Endothelial cell of umbilical vein (primary cell): ENCODE results near the gene MYLIP. TPM values are rescaled to one million over a fixed set of nuclear protein-coding genes. Genes with fewer than 3 reads are reported as not detected.

ENCODE experiments used
- BruUV-seq: library from RNA; stranded (reverse); fragments of 400-500 nt; replicated peaks from 2 replicates; lab custom pipeline; 2021; lab: Mats Ljungman, UMichigan
- CTCF ChIA-PET: fragments of 300-600, 350-600 bp; sonication (Branson Sonifier 250); formaldehyde crosslinking; loops from one replicate; lab custom pipeline; 2021; ENCODE audit warnings: antibody characterized with exemption, inconsistent platforms; lab: Charles Lee
- POLR2A ChIA-PET: fragments of 300-600, 350-600 bp; sonication (Branson Sonifier 250); formaldehyde crosslinking; loops from one replicate; lab custom pipeline; 2021; ENCODE audit warnings: antibody characterized with exemption, inconsistent platforms; lab: Charles Lee
- DNase-seq: peaks from one replicate; pipeline ENCODE4 v3.0.0-alpha.2; 2011; ENCODE audit warnings: low read depth, low spot score
- FAIRE-seq: peaks from 2 replicates; lab custom pipeline; 2011; peaks lifted over from hg19 to GRCh38; lab: Jason Lieb, UNC
- H2AFZ ChIP-seq: 2 replicates; pipeline ENCODE4 v1.6.0; 2012; ENCODE audit warnings: low read depth, low read length, control low read depth, inconsistent platforms
- H3K27ac ChIP-seq: 2 replicates; pipeline ENCODE4 v1.5.1; 2011; ENCODE audit warnings: low read depth, mild to moderate bottlenecking, control low read depth, low read length, moderate library complexity; ENCODE audit not compliant: insufficient read depth
- H3K27me3 ChIP-seq, 2 experiments: 2 replicates each; pipeline versions ENCODE4 v1.6.0 to v1.6.1; 2011; ENCODE audit warnings: low read length in 2 of 2, mixed read lengths in 1 of 2; ENCODE audit not compliant: control insufficient read depth in 2 of 2, insufficient read depth in 2 of 2
- H3K36me3 ChIP-seq, 2 experiments: 2 replicates in 1 of 2; 3 replicates in 1 of 2; pipeline ENCODE4 v1.5.1; 2011; ENCODE audit warnings: low read length in 2 of 2, mild to moderate bottlenecking in 1 of 2, moderate library complexity in 1 of 2; ENCODE audit not compliant: control insufficient read depth in 2 of 2, insufficient read depth in 2 of 2; ENCODE audit errors: extremely low read depth in 1 of 2
- H3K4me1 ChIP-seq: 3 replicates; pipeline ENCODE4 v1.5.1; 2011; ENCODE audit warnings: mild to moderate bottlenecking, low read length; ENCODE audit not compliant: control insufficient read depth, insufficient read depth; ENCODE audit errors: extremely low read depth
- H3K4me2 ChIP-seq: 2 replicates; pipeline ENCODE4 v1.6.1; 2011; ENCODE audit warnings: low read length, control low read depth, mixed read lengths; ENCODE audit not compliant: insufficient read depth
- H3K4me3 ChIP-seq, 3 experiments: fragments of 200-600 bp in 1 of 3; sonication (generic), shearing (Covaris generic) in 1 of 3; replicated peaks in 1 of 3; 2 replicates each; pipeline ENCODE4 v1.5.1; 2011 to 2016; ENCODE audit warnings: control low read depth in 3 of 3, low read length in 3 of 3, mild to moderate bottlenecking in 2 of 3, inconsistent platforms in 1 of 3, low read depth in 1 of 3, moderate library complexity in 1 of 3; ENCODE audit not compliant: insufficient read depth in 1 of 3
- H3K79me2 ChIP-seq: 2 replicates; pipeline ENCODE4 v1.6.0; 2012; ENCODE audit warnings: low read length, inconsistent platforms; ENCODE audit not compliant: control insufficient read depth, insufficient read depth
- H3K9ac ChIP-seq: replicated peaks from 2 replicates; pipeline ENCODE3; 2011; ENCODE audit warnings: low read length, control low read depth; ENCODE audit not compliant: insufficient read depth; ENCODE audit errors: extremely low read depth
- H3K9me1 ChIP-seq: replicated peaks from 3 replicates; pipeline ENCODE4 v1.6.0; 2011; ENCODE audit warnings: mild to moderate bottlenecking, low read length; ENCODE audit not compliant: control insufficient read depth, insufficient read depth; ENCODE audit errors: extremely low read depth
- H3K9me3 ChIP-seq: replicated peaks from 2 replicates; pipeline ENCODE4 v1.5.1; 2012; ENCODE audit warnings: low read length, inconsistent platforms; ENCODE audit not compliant: control insufficient read depth, insufficient read depth
- H4K20me1 ChIP-seq: replicated peaks from 2 replicates; pipeline ENCODE3; 2011; ENCODE audit warnings: mild to moderate bottlenecking, low read length; ENCODE audit not compliant: control insufficient read depth, insufficient read depth; ENCODE audit errors: extremely low read depth
- EZH2 ChIP-seq: IDR thresholded peaks from 2 replicates; pipeline ENCODE4 v1.6.1; 2012; ENCODE audit warnings: borderline replicate concordance, low read depth, mild to moderate bottlenecking, moderate library complexity, low read length, inconsistent platforms; ENCODE audit not compliant: severe bottlenecking
- FOS ChIP-seq: IDR thresholded peaks from 2 replicates; pipeline ENCODE4 v1.6.1; 2011; ENCODE audit warnings: mild to moderate bottlenecking, low read length, moderate library complexity, borderline replicate concordance; ENCODE audit not compliant: insufficient read depth
- GATA2 ChIP-seq: IDR thresholded peaks from 2 replicates; pipeline ENCODE4 v1.7.0; 2011; ENCODE audit warnings: low read depth, mild to moderate bottlenecking, moderate library complexity, mixed read lengths, low read length; ENCODE audit not compliant: insufficient read length, insufficient read depth
- JUN ChIP-seq: IDR thresholded peaks from 2 replicates; pipeline ENCODE4 v1.6.1; 2011; ENCODE audit warnings: borderline replicate concordance, low read depth; ENCODE audit not compliant: insufficient read length, insufficient read depth
- MAX ChIP-seq: IDR thresholded peaks from 2 replicates; pipeline ENCODE4 v1.6.1; 2011; ENCODE audit not compliant: insufficient read depth, insufficient read length
- MYC ChIP-seq: IDR thresholded peaks from one replicate; pipeline ENCODE4 v1.6.1; 2011; ENCODE audit warnings: mild to moderate bottlenecking, low read depth, low read length
- dilution Hi-C: fragments of 300-500 bp; cut with MboI; formaldehyde crosslinking; loops from one replicate; pipeline ENCODE4 v1.15.0; 2019; ENCODE audit warnings: low sequenced_read_pairs; ENCODE audit not compliant: extremely low pct_ligation_motif_present
- intact Hi-C: fragments of 100-400 bp; cut with micrococcal nuclease; formaldehyde crosslinking; loops from one replicate; pipeline ENCODE4 v1.10.0; 2022
- polyA plus RNA-seq, 4 experiments: library from polyadenylated mRNA; depleted of rRNA in 3 of 4; stranded (reverse) in 3 of 4; unstranded in 1 of 4; fragments of >200 nt; gene quantifications; 2 replicates each; pipeline versions ENCODE4 v1.2.1 to v1.2.3, GENCODE V29; 2011 to 2012; ENCODE audit warnings: missing spikeins in 1 of 4
- total RNA-seq: library from RNA; stranded (reverse); gene quantifications from 2 replicates; pipeline ENCODE4 v1.2.3, GENCODE V29; 2021

The MYLIP gene
- total and polyA plus RNA-seq, 2 donors (not counting 3 experiments of a cell fraction or from before 2014, with no cell fraction given), result 16.9 to 19.2 TPM

- ChIA-PET CTCF (interaction anchor here (3.6 kb wide), 1 partner anchor 435 kb away, joined by 45 read pairs; no protein-coding TSS in a partner anchor), POLR2A (no interaction called here)
- H3K27ac ChIP-seq, result no peak overlapping the region
- peaks cover 12% of the 10 kb centered on the region for H3K79me2 ChIP-seq
- no peak overlapping the region for H3K4me2 ChIP-seq
- peaks cover 11 to 13% of the 10 kb centered on the region in 2 experiments for H3K27me3 ChIP-seq
- no peaks in the 10 kb centered on the region for H3K9me3 ChIP-seq
- no peak overlapping the region for H2AFZ ChIP-seq
- H3K36me3 ChIP-seq, result no peaks in the 10 kb centered on the region
- no peak overlapping the region for H3K9ac ChIP-seq
- dilution Hi-C loops, result no loop called here
- intact Hi-C loops, result no loop called here
- no peaks in the 10 kb centered on the region for H4K20me1 ChIP-seq
- BruUV-seq, result no TSS peak
- no peaks in the 10 kb centered on the region for H3K9me1 ChIP-seq
- TF ChIP-seq MAX (no peak), JUN (no peak), FOS (no peak), MYC (no peak), GATA2 (no peak)
- peaks cover 4% of the 10 kb centered on the region for H3K4me1 ChIP-seq
- no peak overlapping the region for H3K4me3 ChIP-seq
- FAIRE-seq (no peak), DNase-seq (no peak)
These were observed 2.8 kb upstream of the MYLIP start for GRCh38 chr6:16126056-16126455.

DNA sequence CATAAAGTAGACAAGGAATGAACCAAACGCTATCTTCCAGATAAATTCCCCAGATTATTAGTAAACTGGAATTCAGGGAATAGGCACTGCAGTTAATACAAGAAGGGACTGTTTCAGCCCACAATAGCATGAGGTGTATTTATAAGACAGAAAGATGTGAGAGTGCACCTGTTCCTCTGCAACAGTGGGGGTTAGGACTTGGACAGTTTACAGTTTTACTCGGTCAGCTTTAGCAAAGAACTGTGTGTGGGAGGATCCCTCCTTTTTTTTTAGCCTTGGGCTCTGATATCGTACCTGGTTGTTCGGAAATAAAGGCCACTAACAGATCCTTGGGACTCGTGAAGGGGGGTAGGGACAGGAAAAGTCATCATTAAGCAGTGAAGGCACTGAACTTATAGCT is 2.0 kb upstream of the MYLIP start:
- H3K79me2 ChIP-seq, result peaks cover 19% of the 10 kb centered on the region
- no peaks in the 10 kb centered on the region for H3K36me3 ChIP-seq
- POLR2A ChIA-PET, result no interaction called here
- no peak for FAIRE-seq
- no peak overlapping the region for H2AFZ ChIP-seq
- BruUV-seq, result no TSS peak
- peaks cover 12% of the 10 kb centered on the region for H3K4me1 ChIP-seq
- peaks cover 11% of the 10 kb centered on the region in 2 experiments for H3K27me3 ChIP-seq
- no peak for DNase-seq
- no peak overlapping the region for H3K9ac ChIP-seq
- H3K27ac ChIP-seq, result no peak overlapping the region
- no peak overlapping the region for H3K4me2 ChIP-seq
- no peak overlapping the region for H3K4me3 ChIP-seq
- dilution Hi-C loops, result no loop called here
- no peaks in the 10 kb centered on the region for H3K9me3 ChIP-seq
- H3K9me1 ChIP-seq, result no peaks in the 10 kb centered on the region
- TF ChIP-seq GATA2 (no peak), EZH2 (no peak), FOS (no peak), MYC (no peak), MAX (no peak), JUN (no peak)
- CTCF ChIA-PET, result interaction anchor here (2.3 to 3.6 kb wide), 2 partner anchors 56 to 436 kb away, joined by 27 to 45 read pairs; no protein-coding TSS in a partner anchor
- no peaks in the 10 kb centered on the region for H4K20me1 ChIP-seq
- intact Hi-C loops, result no loop called here
